HFF-Myc (cell line): ENCODE results near the gene CCZ1B.
"Not testable (repeated sequence)": the region's sequence is repeated elsewhere in the genome, so short reads cannot be mapped to it uniquely, and the experiment has no call there.

Source experiments
- DNase-seq: peaks from one replicate; pipeline ENCODE4 v3.0.0-alpha.2; 2011; ENCODE audit warnings: low read depth; ENCODE audit errors: extremely low read depth
- H3K4me3 ChIP-seq: replicated peaks from 2 replicates; pipeline ENCODE4 v1.5.1; 2011; ENCODE audit warnings: low read depth, mild to moderate bottlenecking, control low read depth, low read length

CCZ1B gene

GRCh38 chr7:6798047-6798446 lies 28.0 kb downstream of the CCZ1B start:
- not testable (repeated sequence) for H3K4me3 ChIP-seq, DNase-seq

GRCh38 chr7:6797218-6797617 lies 28.9 kb downstream of the CCZ1B start:
- DNase-seq, H3K4me3 ChIP-seq: not testable (repeated sequence)

- H3K4me3 ChIP-seq, DNase-seq: not testable (repeated sequence)
Observed at GRCh38 chr7:6794276-6794675, 31.8 kb downstream of the CCZ1B start.

- not testable (repeated sequence) for H3K4me3 ChIP-seq, DNase-seq
Observed at GRCh38 chr7:6792113-6792872, 33.8 kb downstream of the CCZ1B start.

- not testable (repeated sequence) for DNase-seq, H3K4me3 ChIP-seq
Observed at GRCh38 chr7:6789353-6789752, 36.7 kb downstream of the CCZ1B start.

- not testable (repeated sequence) for DNase-seq, H3K4me3 ChIP-seq
Observed at GRCh38 chr7:6781581-6781980, 44.5 kb downstream of the CCZ1B start.

- not testable (repeated sequence) for DNase-seq, H3K4me3 ChIP-seq
Observed at GRCh38 chr7:6761186-6761585, 64.9 kb downstream of the CCZ1B start.

GRCh38 chr7:6753964-6754363 lies 72.1 kb downstream of the CCZ1B start, which contains the start of gene RSPH10B2:
RSPH10B2 (plus strand) TSS chr7:6754103; CDS start chr7:6757678, 3,575 bp downstream.
- DNase-seq, H3K4me3 ChIP-seq: not testable (repeated sequence)

- not testable (repeated sequence) for DNase-seq, H3K4me3 ChIP-seq
Observed at GRCh38 chr7:6750173-6750572, 75.9 kb downstream of the CCZ1B start.

GRCh38 chr7:6749335-6749734 lies 76.7 kb downstream of the CCZ1B start:
- not testable (repeated sequence) for H3K4me3 ChIP-seq, DNase-seq
